ENCODE results near the gene ADAM22.

GRCh38 chr7:87999261-87999660 is 65.2 kb downstream of the ADAM22 start:
- TF ChIP-seq, protein P1, sequence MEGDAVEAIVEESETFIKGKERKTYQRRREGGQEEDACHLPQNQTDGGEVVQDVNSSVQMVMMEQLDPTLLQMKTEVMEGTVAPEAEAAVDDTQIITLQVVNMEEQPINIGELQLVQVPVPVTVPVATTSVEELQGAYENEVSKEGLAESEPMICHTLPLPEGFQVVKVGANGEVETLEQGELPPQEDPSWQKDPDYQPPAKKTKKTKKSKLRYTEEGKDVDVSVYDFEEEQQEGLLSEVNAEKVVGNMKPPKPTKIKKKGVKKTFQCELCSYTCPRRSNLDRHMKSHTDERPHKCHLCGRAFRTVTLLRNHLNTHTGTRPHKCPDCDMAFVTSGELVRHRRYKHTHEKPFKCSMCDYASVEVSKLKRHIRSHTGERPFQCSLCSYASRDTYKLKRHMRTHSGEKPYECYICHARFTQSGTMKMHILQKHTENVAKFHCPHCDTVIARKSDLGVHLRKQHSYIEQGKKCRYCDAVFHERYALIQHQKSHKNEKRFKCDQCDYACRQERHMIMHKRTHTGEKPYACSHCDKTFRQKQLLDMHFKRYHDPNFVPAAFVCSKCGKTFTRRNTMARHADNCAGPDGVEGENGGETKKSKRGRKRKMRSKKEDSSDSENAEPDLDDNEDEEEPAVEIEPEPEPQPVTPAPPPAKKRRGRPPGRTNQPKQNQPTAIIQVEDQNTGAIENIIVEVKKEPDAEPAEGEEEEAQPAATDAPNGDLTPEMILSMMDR (conservative IDR thresholded peaks at IDR 0.05), result no peak
- TF ChIP-seq EZH2 (IDR thresholded peaks at IDR 0.05; ENCODE audit: low read depth), result no peak
